Nephron (organoid): ENCODE measurements around the gene UNC5B.

Experiments used
- H3K27ac Mint-ChIP-seq, 3 experiments: 2 replicates each; pipeline ENCODE4 v1.8.0; 2020; ENCODE audit warnings: mixed read lengths in 3 of 3, mild to moderate bottlenecking in 2 of 3, moderate library complexity in 1 of 3
- H3K27me3 Mint-ChIP-seq: 2 replicates; pipeline ENCODE4 v1.8.0; 2021; ENCODE audit warnings: low read depth, mild to moderate bottlenecking, moderate library complexity, mixed read lengths
- H3K36me3 Mint-ChIP-seq: 2 replicates; pipeline ENCODE4 v1.8.0; 2020; ENCODE audit warnings: low read depth, mixed read lengths
- H3K4me1 Mint-ChIP-seq: 2 replicates; pipeline ENCODE4 v1.8.0; 2020; ENCODE audit warnings: mixed read lengths
- H3K4me3 Mint-ChIP-seq, 3 experiments: 2 replicates each; pipeline ENCODE4 v1.8.0; 2020; ENCODE audit warnings: mild to moderate bottlenecking in 3 of 3, mixed read lengths in 3 of 3, moderate library complexity in 2 of 3
- H3K9me3 Mint-ChIP-seq: 2 replicates; pipeline ENCODE4 v1.8.0; 2020; ENCODE audit warnings: mixed read lengths
- CTCF ChIP-seq, 3 experiments: fragments of 200-600 bp; sonication (generic); IDR thresholded peaks; one replicate each; pipeline ENCODE4 v1.5.0; 2021; ENCODE audit warnings: antibody characterized with exemption in 3 of 3; ENCODE audit not compliant: unreplicated experiment in 3 of 3

The UNC5B gene

DNA sequence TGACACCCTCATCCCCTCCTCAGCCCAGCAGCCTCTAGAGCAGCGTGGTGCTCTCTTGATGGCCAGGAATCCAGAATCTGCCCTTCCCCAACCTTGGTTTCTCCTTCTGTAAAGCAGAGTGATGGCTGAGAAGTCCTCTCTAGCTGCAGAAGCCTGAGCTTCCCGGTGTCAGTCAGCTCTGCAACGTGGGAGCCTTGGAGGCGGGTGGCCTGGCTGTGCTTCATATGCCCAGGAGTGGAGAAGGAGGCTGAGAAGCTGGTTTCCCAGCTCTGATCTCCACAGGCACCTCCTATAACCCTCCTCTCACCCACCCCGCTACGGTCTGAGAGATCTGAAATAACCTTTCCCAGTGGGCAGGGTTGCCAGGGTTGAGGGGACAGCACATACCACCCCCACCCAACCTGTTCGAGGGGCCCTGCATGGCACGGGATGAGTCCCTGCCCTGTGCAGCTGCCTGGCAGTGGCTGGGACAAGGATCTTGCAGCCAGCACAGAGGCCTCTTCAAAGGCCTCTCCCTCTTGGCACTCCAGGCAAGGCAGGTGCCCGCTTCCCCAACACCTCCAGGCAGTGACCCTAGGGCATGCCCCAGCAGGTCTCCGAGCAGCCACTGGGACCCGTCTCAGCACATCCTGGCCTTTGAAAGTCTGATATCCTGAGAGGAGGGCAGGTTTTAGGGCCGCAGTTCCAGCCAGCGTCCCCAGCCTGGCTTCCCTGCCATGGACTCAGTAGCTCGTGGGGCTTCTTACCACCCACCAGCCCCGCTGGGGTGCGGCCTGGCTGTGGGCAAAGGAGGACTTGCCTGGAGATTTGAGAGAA is 88.4 kb downstream of the UNC5B start:
- no peak for TF ChIP-seq CTCF (IDR thresholded peaks at IDR 0.05; ENCODE audit: unreplicated experiment in 3 of 3)
- no peaks in the 10 kb centered on the region for H3K9me3 Mint-ChIP-seq
- H3K36me3 Mint-ChIP-seq, result peaks cover 34% of the 10 kb centered on the region
- H3K4me3 Mint-ChIP-seq, result no peak overlapping the region
- H3K27me3 Mint-ChIP-seq, result no peaks in the 10 kb centered on the region
- H3K27ac Mint-ChIP-seq, result no peak overlapping the region
- no peaks in the 10 kb centered on the region for H3K4me1 Mint-ChIP-seq

DNA sequence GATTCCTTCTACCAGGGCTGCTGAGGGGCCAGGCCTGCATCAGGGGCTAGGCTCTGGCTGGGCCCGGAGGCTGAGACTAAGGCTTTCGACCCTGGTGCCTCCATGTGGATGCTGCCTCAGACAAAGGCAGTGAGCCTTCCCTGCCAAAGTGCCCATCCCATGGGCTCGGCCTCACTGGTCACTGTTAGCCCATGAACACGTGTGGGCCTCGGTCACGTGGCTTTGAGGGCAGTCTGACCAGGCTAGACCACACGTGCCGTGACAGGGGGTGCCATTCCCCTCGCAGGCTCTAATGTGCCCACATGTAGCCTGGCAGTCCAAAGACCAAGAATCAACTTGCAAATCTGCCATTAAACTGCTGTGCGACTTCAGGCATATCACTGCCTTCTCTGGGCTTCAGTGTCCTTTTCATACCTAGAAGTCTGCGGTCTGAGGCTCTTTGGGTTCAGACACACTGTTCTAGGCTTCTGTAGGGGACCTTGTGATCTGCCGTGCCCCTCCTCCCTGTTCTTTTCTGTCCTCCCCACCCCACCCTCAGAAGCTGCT is 89.1 kb downstream of the UNC5B start:
- Mint-ChIP-seq H3K9me3 (no peaks in the 10 kb centered on the region), H3K4me1 (no peaks in the 10 kb centered on the region), H3K27ac (no peak overlapping the region), H3K36me3 (peaks cover 29% of the 10 kb centered on the region), H3K27me3 (no peaks in the 10 kb centered on the region), H3K4me3 (no peak overlapping the region)
- TF ChIP-seq CTCF (IDR thresholded peaks at IDR 0.05; ENCODE audit: unreplicated experiment in 3 of 3), result no peak

GRCh38 chr10:71302451-71302850 is 90.1 kb downstream of the UNC5B start:
- peaks cover 27% of the 10 kb centered on the region for H3K36me3 Mint-ChIP-seq
- no peaks in the 10 kb centered on the region for H3K9me3 Mint-ChIP-seq
- H3K4me1 Mint-ChIP-seq, result peaks cover 5% of the 10 kb centered on the region
- H3K27me3 Mint-ChIP-seq, result no peaks in the 10 kb centered on the region
- no peak overlapping the region for H3K4me3 Mint-ChIP-seq
- TF ChIP-seq CTCF (IDR thresholded peaks at IDR 0.05; ENCODE audit: unreplicated experiment in 3 of 3), result no peak
- H3K27ac Mint-ChIP-seq, result no peak overlapping the region

DNA sequence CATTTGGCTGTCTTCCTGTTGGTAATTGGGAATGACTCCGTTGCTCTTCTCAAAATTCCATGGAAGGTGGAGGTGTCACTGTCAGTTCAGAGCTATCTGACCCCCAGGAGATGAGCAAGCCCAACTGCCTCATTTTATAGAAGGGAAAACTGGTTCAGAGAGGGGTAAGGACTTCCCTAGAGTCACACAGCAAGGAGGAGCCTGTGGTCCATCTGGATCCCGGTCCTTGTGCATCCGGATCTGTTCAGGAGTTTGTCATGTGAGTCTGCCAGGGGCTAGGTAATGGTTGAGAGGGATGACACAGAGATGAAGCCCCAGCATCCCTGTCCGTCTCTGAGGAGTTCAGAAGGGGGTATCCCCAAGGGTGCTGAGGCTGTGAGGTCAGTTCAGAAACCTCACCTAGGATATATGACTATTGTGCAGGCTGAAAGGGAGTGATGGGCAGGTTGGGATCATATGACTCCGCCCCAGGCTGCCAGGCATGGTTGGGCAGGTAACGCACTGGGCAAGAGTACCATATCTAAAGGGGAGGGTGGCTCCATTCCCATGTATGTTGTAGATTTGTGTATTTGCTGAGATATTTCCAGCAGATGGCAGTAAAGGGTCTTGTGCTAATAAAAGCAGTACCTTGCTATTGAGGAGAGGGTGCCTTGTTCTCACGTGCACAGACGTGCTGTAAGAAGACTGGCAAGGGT is 90.7 kb downstream of the UNC5B start:
- Mint-ChIP-seq H3K27me3 (no peaks in the 10 kb centered on the region), H3K9me3 (no peaks in the 10 kb centered on the region), H3K4me3 (no peak overlapping the region), H3K4me1 (peaks cover 10% of the 10 kb centered on the region), H3K27ac (peak overlapping the region in 1 of 3 experiments; percentile 56), H3K36me3 (peaks cover 25% of the 10 kb centered on the region)
- TF ChIP-seq CTCF (IDR thresholded peaks at IDR 0.05; ENCODE audit: unreplicated experiment in 3 of 3), result peak; percentile 52 to 59 (median 57)

- Mint-ChIP-seq H3K4me1 (peaks cover 12% of the 10 kb centered on the region), H3K27ac (peak overlapping the region in 1 of 3 experiments; percentile 56), H3K9me3 (no peaks in the 10 kb centered on the region), H3K36me3 (peaks cover 22% of the 10 kb centered on the region), H3K27me3 (no peaks in the 10 kb centered on the region), H3K4me3 (no peak overlapping the region)
- TF ChIP-seq CTCF (IDR thresholded peaks at IDR 0.05; ENCODE audit: unreplicated experiment in 3 of 3), result peak in 1 of 3 experiments; percentile 0
Measured at GRCh38 chr10:71303569-71303907, 91.2 kb downstream of the UNC5B start.
